Sciatic nerve (tissue), 2 donors: ENCODE data around the gene MPPED2. TPM values are rescaled to one million over a fixed set of nuclear protein-coding genes. Genes with fewer than 3 reads are reported as not detected.

ENCODE experiments used
- ATAC-seq: fragments of 200-7000 bp; cut with Tn5 transposase; one replicate; pipeline ENCODE4 v1.9.1; 2020; ENCODE audit warnings: mild to moderate bottlenecking, moderate library complexity
- DNase-seq: peaks from one replicate; pipeline ENCODE4 v3.0.0-alpha.2; 2020; ENCODE audit warnings: low spot score
- intact Hi-C: fragments of 100-400 bp; cut with DNase I; formaldehyde crosslinking; loops from one replicate; pipeline ENCODE4 v1.14.2; 2022
- total RNA-seq: library from RNA; stranded (reverse); fragmentation: NEBNext Ultra II Directional; extraction: Animal tissue kit (Norgen Biotek cat#: 25700); gene quantifications from one replicate; pipeline ENCODE4 v1.2.1, GENCODE V29; 2021
- donor health status: DM: no; HTN: no; CAD: no.
- donor health status: DM: no; HTN: no; CAD: no.

Gene MPPED2
- total RNA-seq, 1 donor from 2014 or later: 8.0 TPM

DNA sequence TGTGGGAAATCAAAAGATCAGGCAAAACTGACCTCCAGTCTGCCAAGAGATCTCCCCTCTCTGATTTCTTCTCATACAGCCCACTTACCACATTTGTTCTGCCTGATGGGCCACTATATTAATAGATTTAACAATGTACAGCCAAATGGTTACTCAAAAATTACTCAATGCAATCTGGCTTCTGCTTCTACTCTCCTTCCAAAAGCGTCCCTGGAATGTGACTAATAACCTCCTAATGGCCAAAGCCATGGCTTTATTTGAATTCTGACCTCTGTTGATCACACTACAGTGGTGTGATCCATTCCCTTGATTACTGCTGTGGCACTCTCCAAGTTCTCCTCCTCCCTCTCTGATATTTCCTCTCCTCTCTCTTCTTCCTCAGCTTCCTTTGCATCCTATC lies 86.2 kb downstream of the MPPED2 start:
- peak; percentile 26 for ATAC-seq
- DNase-seq: no peak
- intact Hi-C loops: loop anchor here (1.0 kb wide), 1 partner anchor 26 kb away; no protein-coding TSS in a partner anchor

DNA sequence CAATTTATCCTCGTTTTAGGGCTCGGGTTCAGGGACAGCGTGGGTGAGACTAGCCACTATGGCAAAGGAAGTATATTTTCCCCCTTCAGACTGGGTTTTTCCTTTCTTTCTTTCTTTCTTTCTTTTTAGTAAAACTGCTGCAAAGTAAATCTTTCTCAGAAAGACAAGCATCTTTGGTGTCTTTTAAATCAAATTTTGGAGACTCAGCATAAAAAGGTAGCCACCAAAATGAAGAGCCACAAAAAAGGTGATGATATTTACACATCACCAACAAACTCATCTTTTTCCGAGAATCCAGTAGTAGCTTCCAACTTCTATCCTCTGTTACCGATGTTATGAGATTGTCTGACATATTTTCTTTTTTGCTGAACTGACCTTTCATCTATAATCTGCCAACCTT lies 88.6 kb downstream of the MPPED2 start:
- intact Hi-C loops: no loop called here
- DNase-seq (no peak), ATAC-seq (no peak)

DNA sequence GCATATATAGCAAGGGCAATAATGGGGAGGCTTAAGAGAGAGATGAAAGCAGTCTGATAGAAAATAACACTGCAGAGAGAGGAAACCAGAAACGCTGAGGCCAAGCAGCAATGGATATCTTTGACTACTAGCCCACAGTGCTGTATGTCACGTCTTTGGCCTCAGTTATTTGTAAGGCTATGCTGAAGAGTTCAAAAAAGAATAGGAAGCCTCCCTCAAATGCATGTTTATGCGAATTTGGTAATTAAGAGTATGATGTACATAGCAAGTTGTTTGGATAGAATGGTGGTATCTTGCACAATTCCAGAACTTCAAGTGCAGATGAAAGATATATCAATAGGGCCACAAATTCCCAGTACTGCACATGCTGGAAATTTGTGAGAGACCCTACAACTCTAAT lies 89.2 kb downstream of the MPPED2 start:
- intact Hi-C loops: no loop called here
- no peak for ATAC-seq
- no peak for DNase-seq

DNA sequence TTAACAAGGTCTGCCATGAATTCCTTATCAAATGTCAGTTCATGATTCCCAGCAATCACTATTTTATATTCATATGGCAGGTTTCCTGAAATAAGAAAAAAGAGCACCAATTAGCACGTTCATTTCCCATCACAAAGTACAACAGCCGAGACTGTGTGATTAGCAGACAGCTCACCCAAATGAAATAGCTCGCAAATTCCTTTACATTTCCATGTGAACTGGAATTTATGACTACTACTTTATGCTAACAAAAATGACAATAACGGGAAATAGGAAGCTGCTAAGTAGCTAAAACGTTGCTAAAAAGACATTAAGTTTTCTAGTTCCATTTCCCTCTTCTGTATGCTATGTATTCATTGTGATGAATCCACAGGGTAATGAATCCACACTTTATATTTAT lies 90.7 kb downstream of the MPPED2 start:
- ATAC-seq: no peak

DNA sequence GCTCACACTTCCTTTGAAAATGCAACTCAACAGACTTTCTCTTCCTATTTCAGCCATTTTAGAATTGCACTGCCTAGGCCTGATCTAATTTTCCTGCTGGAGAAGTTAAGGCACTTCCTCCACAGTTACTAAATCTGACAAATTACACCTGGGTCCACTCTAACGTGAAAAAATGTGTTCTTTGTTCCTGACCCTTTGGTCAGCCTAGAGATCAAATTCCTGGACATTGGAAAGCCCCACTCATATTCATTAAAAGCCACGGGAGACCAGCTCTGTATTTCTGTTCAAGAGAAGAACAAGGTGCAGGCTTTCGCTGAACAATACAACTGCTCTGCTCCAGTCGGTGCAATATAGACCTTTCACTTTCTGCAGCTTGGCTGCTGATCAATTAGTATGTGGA lies 96.6 kb downstream of the MPPED2 start:
- intact Hi-C loops: no loop called here
- ATAC-seq (peak; percentile 20), DNase-seq (no peak)

More for the DNA sequence above, 90.7 kb downstream of the MPPED2 start:
- intact Hi-C loops: no loop called here
- no peak for DNase-seq

DNA sequence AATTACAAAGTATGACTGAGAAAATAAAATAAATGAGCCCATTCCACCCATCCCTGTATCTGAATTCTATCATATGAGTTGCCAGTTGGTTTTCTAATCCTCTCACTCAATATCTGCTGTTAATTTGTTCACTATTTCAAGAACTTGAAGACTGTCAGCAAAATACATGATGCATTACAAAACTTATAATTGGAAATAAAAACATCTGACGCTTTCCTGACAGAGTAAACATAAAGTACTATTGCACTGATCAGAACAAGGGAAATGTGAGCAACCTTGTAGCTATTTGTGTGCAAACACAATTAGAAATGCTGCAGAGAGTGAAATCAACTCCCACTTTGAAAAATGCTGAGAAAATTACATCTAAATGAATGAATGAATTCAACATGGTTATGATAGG lies 97.1 kb downstream of the MPPED2 start:
- DNase-seq: no peak
- intact Hi-C loops: no loop called here
- ATAC-seq: no peak

DNA sequence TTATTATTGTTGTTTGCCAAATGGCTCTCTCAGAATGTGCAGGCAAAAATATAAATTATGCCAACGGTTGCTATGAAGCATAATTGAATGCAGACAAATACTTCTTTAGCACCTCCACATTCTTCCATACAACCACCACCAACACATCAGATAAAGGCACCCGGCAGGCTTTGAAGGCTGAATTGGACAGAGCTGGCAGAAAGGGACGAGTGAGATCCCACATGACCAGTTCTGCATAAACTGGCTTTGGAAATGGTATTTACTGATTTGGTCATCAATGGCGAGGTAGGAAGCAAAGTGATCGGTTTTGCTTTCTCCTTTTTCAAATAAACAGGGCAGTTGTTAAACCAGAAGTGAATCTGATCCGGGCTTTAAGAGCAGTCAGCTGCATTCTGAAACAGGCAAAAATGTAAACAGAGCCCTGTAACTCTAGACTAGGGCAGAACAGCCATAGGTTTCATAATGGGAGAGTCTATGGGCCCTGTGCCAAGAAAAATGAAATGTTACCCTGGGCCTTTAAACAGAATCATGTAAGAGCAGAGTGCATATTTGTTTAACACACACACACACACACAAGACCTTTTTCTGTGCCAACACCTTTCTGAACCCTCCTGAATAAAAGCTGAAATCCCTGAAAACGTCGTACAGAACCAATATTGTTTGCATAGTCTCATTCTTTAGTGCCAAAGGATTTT lies 97.7 kb downstream of the MPPED2 start:
- intact Hi-C loops: no loop called here
- ATAC-seq: peak; percentile 45
- no peak for DNase-seq

DNA sequence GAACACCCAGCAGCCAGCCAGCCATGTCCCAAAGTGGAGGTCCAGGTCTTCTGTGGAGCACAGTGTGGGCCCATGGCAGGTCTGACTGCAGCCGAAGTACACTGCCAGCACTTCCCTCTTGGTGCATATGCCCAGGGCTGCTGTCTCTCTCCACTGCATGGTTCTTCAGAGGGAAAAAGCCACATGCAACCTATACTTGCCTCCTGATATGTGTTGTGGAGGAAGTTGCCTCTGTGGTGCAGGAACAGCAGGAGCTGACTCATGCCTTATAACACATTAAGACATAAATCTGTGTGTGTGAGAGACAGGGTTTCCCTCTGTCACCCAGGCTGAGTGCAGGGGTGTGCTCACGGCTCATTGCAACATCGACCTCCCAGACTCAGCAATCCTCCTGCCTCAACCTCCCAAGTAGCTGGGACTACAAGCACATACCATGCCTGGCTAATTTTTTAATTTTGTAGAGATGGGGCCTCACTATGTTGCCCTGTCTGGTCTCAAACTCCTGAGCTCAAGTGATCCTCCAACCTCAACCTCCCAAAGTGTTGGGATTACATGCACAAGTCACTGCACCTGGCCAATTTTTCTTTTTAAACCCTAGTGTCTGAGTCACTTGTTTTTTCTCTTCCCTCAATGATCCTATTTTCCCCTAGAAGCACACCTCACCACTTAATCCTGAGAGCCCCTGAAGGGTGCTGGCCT lies 98.8 kb downstream of the MPPED2 start:
- ATAC-seq (peak; percentile 81), DNase-seq (no peak)
- intact Hi-C loops: no loop called here

DNA sequence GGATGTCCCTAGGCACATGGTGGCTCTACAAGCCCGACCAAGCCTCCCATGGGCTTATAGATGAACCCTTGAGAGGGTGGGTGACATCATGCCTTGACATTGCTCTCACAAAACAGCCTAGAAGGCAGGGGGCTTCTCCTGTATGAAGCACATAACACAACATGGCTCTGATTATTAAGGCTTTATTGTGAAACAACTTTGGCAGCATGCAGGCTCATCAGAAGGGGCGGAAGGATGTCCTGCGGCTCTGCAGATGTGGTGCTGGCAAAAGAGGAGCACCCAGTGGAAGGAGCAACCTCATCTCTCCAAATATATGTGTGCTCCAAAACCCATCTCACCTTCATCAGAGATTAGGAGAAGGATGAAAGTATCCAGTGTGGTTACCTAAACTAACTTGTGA lies 100.4 kb downstream of the MPPED2 start:
- DNase-seq: no peak
- ATAC-seq: no peak
- intact Hi-C loops: no loop called here

DNA sequence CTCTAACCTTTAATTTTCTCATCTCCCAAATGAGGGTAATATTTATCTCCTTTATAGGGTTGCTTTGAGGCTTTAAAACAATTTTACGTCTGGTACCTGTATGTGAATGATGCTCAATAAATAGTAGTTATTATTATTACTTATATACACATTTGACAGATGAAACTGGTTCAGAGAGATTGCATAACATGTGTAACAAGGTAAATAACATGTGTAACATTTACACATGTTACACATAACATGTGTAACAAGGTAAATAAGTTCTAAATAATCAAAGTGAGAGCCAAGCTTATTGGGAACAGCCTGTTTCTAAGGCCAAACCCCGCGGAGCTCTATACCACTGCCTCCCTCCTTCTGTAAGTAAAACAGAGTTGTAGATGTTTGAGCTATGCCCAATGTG lies 100.9 kb downstream of the MPPED2 start:
- ATAC-seq (no peak), DNase-seq (no peak)
- intact Hi-C loops: no loop called here

DNA sequence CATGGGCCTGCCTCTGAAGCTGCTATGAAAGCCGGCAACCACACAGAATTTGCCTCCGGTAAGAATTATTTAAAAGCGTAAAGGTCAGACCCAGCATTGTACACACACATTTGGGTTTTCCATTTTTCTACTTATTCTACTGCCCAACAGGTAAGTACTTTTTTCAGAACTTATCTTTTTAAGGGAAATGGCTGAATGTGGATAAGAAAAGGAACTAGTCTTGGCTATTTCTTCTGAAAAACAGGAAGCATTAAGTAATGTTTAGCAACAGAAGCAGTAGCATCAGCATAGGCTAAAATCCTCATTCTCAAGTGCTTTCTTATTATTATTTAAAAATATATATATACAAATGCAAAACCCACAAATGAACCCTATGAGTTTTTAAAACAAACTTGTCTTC lies 103.1 kb downstream of the MPPED2 start:
- intact Hi-C loops: no loop called here
- ATAC-seq: no peak
- DNase-seq: no peak

DNA sequence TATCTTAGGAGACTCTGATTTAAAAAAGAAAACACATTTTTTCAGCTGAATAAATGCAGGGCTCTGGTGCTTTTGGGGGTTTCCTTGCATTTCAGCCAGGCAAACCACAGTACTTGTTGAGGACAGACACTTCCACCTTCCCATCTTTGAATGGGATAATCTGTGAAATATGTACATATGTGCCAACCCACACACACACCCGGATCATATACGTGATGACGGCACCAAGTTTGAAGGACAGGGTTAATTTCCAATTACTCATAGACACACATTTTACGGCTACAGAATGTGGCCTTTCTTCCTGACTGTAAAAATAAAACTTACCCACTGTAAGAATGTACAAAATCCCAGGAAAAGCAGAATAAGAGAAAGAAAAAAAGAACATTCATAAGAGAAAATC lies 104.4 kb downstream of the MPPED2 start:
- DNase-seq: no peak
- no peak for ATAC-seq
- intact Hi-C loops: no loop called here

DNA sequence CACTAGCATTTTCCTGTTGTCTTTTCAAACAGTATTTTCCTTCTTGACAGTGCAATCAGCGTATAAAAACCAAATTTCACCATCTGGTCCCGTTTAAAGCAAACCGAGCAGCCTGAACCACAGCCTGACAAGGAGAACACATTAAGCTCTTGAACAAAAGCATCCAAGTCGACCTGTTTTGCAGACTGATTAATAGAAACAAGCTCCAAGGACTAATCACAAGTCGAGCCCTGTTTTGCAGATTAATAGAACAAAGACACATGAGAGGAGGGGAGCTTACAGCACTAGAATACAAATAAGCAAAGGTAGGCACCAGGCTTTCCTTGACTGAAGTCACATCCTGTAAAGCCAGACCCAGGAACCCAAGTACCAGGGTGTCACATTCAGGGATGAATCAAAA lies 104.8 kb downstream of the MPPED2 start:
- no peak for DNase-seq
- intact Hi-C loops: no loop called here
- ATAC-seq: no peak

DNA sequence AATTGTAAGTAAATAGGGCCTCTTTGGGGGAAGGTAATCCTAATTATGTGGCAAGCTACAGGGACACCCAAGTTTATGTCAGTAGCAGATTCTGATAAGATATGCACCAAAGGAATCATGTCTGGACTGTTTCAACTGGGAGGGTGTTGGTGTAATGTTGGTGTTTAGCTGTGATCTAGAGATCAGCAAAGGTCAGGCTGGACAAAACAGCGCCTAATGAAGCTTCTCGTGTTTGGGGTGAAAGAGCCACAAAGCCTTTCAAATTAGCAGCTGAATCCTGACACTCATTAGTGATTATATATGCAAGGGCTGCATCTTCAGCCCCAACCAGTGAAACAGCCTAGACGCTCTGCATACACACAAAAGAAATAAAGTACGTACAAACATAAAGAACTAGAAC lies 106.3 kb downstream of the MPPED2 start:
- intact Hi-C loops: no loop called here
- no peak for ATAC-seq
- no peak for DNase-seq

DNA sequence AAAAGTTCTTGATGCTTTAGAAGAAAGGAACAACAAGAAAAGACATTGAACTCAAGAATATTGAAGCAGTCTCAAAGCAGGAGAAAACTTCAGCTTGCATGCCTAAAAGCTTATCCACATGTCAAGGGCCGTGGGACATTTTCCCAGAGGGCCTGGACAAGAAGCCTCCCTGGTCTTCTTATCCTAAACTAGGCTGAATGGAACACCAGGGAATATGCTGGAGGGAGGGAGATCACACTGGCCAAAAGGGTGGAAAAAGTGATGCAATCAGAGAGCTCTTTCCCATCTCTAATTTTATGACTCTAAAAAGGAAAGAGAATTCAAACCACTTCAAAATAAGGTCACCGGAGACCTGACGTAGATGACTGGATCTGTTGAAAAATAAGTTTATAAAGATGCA lies 107.2 kb downstream of the MPPED2 start:
- DNase-seq: no peak
- intact Hi-C loops: no loop called here
- peak; percentile 96 for ATAC-seq

DNA sequence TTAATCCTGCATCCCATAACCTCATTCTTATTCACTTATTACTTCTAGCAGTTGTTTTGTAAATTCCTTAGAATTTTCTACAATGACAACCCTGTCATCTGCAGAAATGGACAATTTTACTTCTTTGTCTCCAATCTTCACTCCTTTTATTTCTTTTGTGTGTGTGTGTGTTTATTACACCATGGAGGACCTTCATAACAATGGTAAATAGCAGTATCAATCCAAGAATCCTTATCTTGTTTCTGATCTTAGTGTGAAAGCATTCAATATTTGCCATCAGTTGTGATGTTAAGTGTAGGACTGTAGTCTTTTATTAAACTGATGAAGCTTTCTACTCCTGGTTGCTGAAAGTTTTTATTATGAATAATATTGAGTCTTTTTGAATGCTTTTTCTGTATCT lies 109.1 kb downstream of the MPPED2 start:
- ATAC-seq (no peak), DNase-seq (no peak)
- intact Hi-C loops: no loop called here

DNA sequence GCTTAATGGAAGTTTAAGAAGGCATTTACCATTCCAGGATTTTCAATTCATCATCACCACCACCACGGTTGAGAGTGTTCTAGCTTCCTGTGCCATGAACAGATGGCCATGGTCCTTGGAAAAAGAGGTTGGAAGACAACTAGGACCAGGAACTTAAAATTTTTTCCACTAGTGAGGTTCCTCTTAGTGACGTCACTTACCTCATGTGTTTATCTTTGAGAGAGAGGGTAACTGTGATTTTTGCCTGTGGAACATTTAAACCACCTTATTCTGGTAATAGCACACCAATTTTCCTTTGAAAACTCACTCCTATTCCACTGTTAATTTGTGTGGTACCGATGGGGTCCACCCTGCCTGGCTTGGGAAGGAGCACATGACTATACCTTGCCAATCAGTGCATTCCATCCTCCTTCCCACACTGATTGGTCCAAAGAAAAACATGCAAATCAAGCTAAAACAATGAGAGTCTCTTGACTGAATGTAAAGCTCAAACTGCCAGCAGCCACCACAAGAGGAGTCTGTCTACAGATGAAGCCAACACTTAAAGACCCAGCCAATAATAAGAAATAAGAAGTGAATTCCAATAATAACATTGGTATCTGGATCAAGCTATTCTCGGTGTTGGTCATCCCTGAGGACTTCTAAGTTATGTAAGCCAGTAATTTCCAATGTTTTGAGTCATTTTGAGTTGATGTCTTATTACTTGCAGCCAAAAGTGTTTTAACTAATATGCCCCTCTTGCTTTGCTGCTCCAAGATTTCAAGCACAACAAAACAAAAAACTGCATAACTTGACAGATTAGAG lies 111.8 kb downstream of the MPPED2 start:
- DNase-seq: no peak
- intact Hi-C loops: no loop called here
- ATAC-seq: peak; percentile 59

DNA sequence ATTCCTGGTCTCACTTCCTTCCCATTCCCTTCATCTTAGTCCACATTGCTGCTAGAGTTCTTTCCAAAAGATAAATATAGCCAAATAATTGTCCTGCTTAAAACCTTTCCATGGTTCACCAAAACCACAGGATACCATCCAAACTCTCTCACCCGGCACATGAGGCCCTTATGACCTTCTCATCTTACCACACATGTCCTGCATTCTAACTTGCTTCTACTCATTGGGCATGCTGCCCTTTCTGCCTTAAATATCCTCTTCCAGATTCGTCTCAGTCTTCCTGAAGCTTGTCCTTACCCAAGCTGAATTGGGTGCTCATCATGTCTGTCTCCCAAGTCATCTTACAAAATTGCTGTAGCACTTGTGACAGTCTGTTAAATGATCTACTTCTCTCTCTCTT lies 114.9 kb downstream of the MPPED2 start:
- intact Hi-C loops: no loop called here
- DNase-seq (no peak), ATAC-seq (no peak)

DNA sequence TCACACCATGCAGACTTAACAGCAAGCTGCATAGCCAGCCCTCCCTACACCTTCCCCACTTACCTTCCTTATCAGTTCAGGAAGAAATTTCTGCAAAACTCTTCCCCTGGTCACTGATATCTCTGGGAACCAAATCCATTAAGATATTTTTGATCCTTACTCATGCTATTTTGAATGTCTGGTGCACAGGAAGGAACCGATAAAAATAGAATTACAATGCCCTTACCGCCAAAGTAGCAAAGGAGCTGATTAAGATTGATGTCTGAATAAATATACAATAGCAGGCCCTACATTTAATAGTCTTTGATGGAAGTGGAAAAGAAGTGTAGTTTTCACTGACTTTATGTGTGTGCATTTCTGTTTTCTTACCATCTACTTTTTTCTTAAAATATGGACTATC lies 117.3 kb downstream of the MPPED2 start:
- intact Hi-C loops: no loop called here
- DNase-seq (no peak), ATAC-seq (no peak)

DNA sequence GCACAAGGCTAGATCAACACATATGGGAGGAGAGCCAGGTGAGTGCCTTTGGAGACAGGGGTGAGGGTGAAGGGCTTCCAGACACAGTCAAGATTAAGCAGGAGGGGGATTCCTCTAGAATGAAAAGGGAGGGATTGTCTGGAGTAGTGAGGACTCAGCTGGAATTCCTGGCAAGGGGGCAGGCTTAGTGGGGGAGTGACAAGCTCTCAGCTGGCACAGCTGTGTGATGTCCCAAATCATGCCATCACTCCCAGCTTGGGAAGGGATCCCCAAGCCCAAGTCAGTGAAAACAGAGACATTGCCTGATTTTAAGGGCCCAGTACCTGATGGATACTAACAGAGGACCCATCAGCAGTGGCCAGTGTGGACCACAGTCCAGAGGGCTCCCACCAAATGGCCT lies 119.0 kb downstream of the MPPED2 start:
- ATAC-seq (no peak), DNase-seq (no peak)
- intact Hi-C loops: no loop called here
